Measurements from ENCODE around the gene CD7. TPM values are rescaled to one million over a fixed set of nuclear protein-coding genes. Genes with fewer than 3 reads are reported as not detected.

Gene CD7
- total RNA-seq, 1 donor from 2014 or later, result 1.4 TPM

- H3K4me3 Mint-ChIP-seq, result no peak overlapping the region
- peaks cover under 1% of the 10 kb centered on the region for H3K4me1 Mint-ChIP-seq (ENCODE audit: unreplicated experiment)
- no peak overlapping the region for H3K27ac Mint-ChIP-seq
- no peaks in the 10 kb centered on the region for H3K9me3 Mint-ChIP-seq
- DNase-seq (ENCODE audit: extremely low spot score, unreplicated experiment), result no peak
- H3K27me3 Mint-ChIP-seq, result peaks cover 4% of the 10 kb centered on the region
- TF ChIP-seq CTCF (conservative IDR thresholded peaks at IDR 0.05), result no peak
- no peaks in the 10 kb centered on the region for H3K36me3 Mint-ChIP-seq
Measured at GRCh38 chr17:82304826-82305726, 12.3 kb downstream of the CD7 start.

- no peak for TF ChIP-seq CTCF (conservative IDR thresholded peaks at IDR 0.05)
- Mint-ChIP-seq H3K4me3 (no peak overlapping the region), H3K36me3 (no peaks in the 10 kb centered on the region), H3K4me1 (ENCODE audit: unreplicated experiment) (peaks cover 4% of the 10 kb centered on the region), H3K27ac (no peak overlapping the region), H3K9me3 (no peaks in the 10 kb centered on the region), H3K27me3 (peaks cover 3% of the 10 kb centered on the region)
- DNase-seq (ENCODE audit: extremely low spot score, unreplicated experiment), result no peak
Measured at GRCh38 chr17:82303944-82304808, 13.2 kb downstream of the CD7 start.

- H3K27ac Mint-ChIP-seq, result no peak overlapping the region
- no peaks in the 10 kb centered on the region for H3K36me3 Mint-ChIP-seq
- peaks cover 4% of the 10 kb centered on the region for H3K4me1 Mint-ChIP-seq (ENCODE audit: unreplicated experiment)
- no peaks in the 10 kb centered on the region for H3K9me3 Mint-ChIP-seq
- no peak overlapping the region for H3K4me3 Mint-ChIP-seq
- no peaks in the 10 kb centered on the region for H3K27me3 Mint-ChIP-seq
- no peak for TF ChIP-seq CTCF (conservative IDR thresholded peaks at IDR 0.05)
- no peak for DNase-seq (ENCODE audit: extremely low spot score, unreplicated experiment)
Measured at GRCh38 chr17:82302991-82303943, 14.1 kb downstream of the CD7 start.

- DNase-seq (ENCODE audit: extremely low spot score, unreplicated experiment), result no peak
- Mint-ChIP-seq H3K27ac (no peak overlapping the region), H3K4me1 (ENCODE audit: unreplicated experiment) (peaks cover 4% of the 10 kb centered on the region), H3K27me3 (no peaks in the 10 kb centered on the region), H3K4me3 (no peak overlapping the region), H3K36me3 (no peaks in the 10 kb centered on the region), H3K9me3 (no peaks in the 10 kb centered on the region)
- no peak for TF ChIP-seq CTCF (conservative IDR thresholded peaks at IDR 0.05)
Measured at GRCh38 chr17:82302568-82302963, 14.8 kb downstream of the CD7 start.

Data from type B pancreatic cell (in vitro differentiated cells).